GM19397 (cell line): Measurements from ENCODE around the gene WASL.
"Not testable (repeated sequence)": the region's sequence is repeated elsewhere in the genome, so short reads cannot be mapped to it uniquely, and the experiment has no call there.

Experiments
- ATAC-seq: cut with Tn5 transposase; IDR thresholded peaks from one replicate; pipeline ENCODE4 v1.9.1; 2021; ENCODE audit warnings: mild to moderate bottlenecking, moderate library complexity; ENCODE audit not compliant: unreplicated experiment

The WASL gene

DNA sequence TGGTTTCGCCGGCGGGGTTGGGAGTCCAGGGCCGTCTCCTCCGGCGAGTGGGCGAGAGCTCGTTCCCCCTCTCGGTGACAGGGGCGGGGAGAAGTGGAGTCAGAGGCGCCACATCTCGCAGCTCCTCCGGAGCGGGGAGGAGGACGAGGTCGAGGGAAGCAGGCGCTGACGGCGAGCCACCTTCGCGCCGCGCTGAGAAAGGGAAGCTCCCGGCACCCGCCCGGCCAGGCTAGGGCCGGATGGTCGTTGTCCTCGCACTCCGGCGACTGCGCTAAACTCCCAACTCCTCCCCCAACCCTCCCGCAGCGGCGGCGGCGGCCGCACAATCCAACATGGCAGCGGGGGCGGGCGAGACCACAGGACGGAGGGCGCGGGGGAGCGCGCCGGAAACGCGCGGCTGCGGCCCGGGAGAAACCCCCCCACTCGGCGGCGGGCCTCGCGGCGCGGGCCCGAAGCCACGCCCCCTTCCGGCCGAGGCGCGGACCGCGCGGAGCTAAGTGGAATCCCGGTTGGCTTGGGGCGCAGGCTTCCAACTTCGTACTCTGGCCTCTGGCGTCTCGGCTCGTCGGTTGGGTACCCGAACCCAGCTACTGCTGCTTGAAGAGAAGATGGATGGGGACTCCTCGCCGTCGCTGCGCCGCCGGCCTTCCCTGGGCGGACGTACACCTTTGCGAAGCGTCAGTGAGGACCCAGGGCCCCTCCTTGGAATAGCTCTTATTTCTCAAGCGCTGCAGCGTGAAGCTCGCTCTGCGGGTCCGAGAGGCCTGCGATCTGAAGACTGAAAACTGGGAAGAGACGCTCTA lies at the start of gene WASL:
Gene WASL (minus strand): TSS at position 270 of the 803 bp plus-strand sequence. CDS start 269 bp downstream, at position 1.
- peak; percentile 76 for ATAC-seq

- no peak for ATAC-seq
Measured at GRCh38 chr7:123797673-123798531, 49.1 kb upstream of the WASL start.

GRCh38 chr7:123796568-123796967 lies 47.8 kb upstream of the WASL start:
- no peak for ATAC-seq

DNA sequence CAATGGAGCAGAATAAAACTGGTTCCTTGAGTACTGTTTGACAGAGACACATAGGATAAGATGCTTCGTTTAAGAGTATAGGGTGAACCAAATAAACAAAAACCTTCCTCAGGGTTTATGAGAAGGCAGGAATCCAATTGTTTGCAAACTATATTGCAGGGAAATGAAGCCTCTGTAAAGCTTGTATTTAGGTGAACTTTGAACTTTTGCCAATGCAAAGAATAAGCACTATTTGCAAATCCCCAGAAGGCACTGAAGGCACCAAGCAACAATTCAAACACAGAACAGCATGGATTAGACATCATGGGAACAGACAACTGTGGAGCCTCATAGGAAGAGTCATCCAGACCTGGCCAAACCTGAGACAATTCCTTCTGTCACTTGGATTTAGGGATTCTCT lies 47.1 kb upstream of the WASL start:
- no peak for ATAC-seq

DNA sequence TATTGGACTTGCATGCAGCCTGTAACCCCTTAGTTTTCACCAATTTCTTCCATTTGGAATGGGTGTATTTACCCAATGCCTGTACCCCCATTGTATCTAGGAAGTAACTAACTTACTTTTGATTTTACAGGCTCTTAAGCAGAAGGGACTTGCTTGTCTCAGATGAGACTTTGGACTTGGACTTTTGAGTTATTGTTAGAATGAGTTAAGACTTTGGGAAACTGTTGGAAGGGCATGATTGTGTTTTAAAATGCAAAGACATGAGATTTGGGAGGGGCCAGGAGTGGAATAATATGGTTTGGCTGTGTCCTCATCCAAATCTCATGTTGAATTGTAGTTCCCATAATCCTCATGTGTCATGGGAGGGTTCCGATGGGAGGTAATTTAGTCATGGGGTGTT lies 46.3 kb upstream of the WASL start:
- ATAC-seq, result not testable (repeated sequence)

GRCh38 chr7:123792547-123792946 lies 43.7 kb upstream of the WASL start:
- no peak for ATAC-seq

DNA sequence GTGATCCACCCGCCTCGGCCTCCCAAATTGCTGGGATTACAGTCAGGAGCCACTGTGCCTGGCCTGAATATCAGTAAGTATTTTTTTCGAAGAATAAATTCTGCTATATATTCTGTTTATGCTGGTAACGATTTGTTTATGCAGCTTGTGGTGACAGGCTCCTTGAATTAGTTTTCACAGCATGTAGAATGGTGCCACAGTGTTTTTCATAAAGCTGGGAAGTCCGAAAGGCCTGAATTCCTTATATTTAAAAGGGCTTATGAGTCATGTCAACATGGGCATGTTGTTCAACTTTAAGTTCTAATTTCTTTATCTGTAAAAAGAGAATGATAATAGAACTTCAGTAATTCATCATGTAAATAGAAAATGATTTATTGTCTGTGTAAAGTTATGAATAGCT lies 42.2 kb upstream of the WASL start:
- no peak for ATAC-seq

DNA sequence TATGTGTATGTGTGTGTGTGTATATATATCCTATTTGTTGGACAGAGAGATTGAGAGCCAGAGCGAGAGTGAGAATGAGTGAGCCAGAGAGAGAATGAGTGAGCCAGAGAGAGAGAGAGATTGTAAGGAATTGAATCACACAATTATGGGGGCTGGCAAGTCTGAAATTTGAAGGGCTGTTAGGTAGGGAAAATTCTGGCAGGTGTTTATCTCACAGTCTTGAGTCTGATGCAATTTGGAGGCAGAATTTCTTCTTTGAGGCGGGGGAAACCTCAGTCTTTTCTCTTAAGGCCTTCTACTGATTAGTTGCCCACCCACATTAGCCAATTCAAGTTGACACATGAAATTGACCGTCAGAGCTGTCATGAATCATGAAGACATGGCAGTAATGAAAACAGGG lies 41.0 kb upstream of the WASL start:
- ATAC-seq, result no peak

GRCh38 chr7:123789206-123789784 lies 40.5 kb upstream of the WASL start:
- no peak for ATAC-seq

DNA sequence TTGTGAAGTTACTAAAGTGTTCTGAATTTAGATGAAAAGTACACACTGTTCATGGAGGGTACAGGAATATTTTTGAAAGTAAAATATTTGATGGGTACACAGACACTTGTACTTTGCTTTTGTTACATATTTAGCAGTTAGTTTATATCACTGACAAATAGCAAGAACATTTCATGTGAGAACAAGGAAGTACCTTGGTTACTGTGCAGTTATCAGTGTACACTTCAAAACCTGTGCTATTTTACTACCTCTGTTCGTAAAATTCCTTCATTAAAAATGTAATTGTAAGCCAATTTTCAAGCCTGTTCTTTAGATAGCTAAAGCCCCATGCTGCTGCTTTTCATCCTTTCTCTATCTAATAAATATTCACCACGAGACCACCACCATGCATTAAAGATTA lies 39.8 kb upstream of the WASL start:
- no peak for ATAC-seq

DNA sequence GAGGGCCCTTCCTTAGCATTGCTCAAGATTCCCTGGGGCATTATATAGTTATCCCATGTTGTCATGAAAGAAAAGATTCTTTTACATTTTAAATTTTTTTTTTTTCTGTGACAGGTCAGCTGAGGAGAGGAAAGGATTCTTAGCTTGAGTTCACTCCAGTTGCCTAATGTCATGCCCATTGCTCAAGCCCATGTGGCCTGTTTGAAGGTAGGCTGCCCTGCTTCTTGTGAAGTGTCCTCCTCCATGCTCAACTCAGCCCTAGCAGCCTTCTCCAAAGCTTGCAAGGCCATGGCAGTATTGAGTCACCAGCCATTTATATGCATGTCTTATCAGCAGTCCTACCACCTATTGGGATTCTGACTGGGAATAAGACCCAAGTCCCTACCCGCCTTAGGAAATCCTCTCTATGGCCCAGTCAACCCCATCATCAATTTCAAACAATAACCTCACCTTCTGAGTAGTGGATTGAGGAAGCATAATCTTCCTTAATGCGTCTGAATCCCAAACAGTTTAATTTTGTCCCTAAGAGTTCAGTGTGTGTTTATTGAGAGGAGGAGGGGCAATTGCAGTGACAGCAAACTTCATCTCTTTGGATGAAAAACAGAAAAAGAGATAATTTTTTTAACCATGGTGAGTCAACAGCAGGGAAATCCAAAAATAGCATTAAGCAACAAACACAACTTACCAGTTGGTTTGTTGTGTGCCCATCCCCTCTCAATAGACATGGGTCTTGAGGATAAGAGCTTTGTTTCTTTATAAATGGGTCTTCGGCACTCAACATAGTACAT lies 38.6 kb upstream of the WASL start:
- ATAC-seq, result no peak

GRCh38 chr7:123784263-123784662 lies 35.5 kb upstream of the WASL start:
- no peak for ATAC-seq

- no peak for ATAC-seq
Measured at GRCh38 chr7:123783820-123784219, 35.0 kb upstream of the WASL start.

GRCh38 chr7:123782071-123782798 lies 33.4 kb upstream of the WASL start:
- no peak for ATAC-seq

GRCh38 chr7:123780472-123780871 lies 31.7 kb upstream of the WASL start:
- not testable (repeated sequence) for ATAC-seq

DNA sequence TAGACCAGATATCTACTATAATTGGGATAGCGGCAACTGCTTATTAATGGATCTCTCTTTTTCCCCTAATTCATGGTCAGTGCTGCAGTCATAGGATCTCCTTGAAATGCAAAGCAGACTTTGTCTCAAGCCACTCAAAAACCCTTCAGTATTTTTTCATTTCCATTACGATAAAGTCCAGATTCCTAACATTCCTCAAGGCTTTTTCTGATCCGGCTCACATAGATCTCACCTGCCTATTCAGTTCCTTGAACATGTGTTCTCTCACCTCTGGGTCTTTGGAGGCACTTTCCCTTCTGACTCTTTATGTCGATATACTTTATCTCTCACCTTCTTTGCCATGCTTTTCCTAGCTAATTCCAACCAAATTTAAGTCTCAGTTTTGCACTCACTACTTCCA lies 25.7 kb upstream of the WASL start:
- ATAC-seq, result no peak

DNA sequence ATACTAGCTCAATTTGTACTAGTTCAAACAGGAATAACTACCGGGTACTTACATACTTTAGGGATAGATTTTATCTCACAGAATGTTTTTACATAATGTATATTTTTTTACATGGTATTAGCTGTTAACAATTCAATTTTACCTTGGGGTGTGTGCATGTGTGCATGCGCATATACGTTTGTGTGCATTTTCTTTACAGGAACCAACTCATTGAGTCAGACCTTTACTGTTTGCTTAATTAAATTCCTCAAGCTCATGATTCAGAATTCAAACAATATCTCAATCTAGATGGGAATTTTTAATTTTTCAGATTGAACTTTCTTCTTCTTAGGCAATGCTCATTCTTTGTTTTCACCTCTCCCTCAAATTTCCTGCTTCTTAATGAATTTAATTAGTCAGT lies 24.7 kb upstream of the WASL start:
- ATAC-seq, result no peak

GRCh38 chr7:123772652-123773051 lies 23.8 kb upstream of the WASL start:
- no peak for ATAC-seq

GRCh38 chr7:123771846-123772245 lies 23.0 kb upstream of the WASL start:
- no peak for ATAC-seq

- ATAC-seq, result no peak
Measured at GRCh38 chr7:123771256-123771655, 22.5 kb upstream of the WASL start.
